HG03045 (cell line): ENCODE data around the gene C5orf15.

Experiments
- ATAC-seq: cut with Tn5 transposase; IDR thresholded peaks from one replicate; pipeline ENCODE4 v1.9.1; 2021; ENCODE audit warnings: mild to moderate bottlenecking, moderate library complexity; ENCODE audit not compliant: unreplicated experiment

The C5orf15 gene

GRCh38 chr5:133925866-133926488, 42.4 kb downstream of the C5orf15 start:
- no peak for ATAC-seq

GRCh38 chr5:133925269-133925668, 43.2 kb downstream of the C5orf15 start:
- ATAC-seq = no peak

- ATAC-seq = no peak
Measured at GRCh38 chr5:133924221-133924920, 44.1 kb downstream of the C5orf15 start.

GRCh38 chr5:133921979-133922378, 46.4 kb downstream of the C5orf15 start:
- ATAC-seq = no peak

- ATAC-seq = no peak
Measured at GRCh38 chr5:133921069-133921468, 47.4 kb downstream of the C5orf15 start.

GRCh38 chr5:133919148-133920136, 49.0 kb downstream of the C5orf15 start:
- ATAC-seq = no peak

- ATAC-seq = no peak
Measured at GRCh38 chr5:133918731-133919130, 49.7 kb downstream of the C5orf15 start.

- no peak for ATAC-seq
Measured at GRCh38 chr5:133918316-133918715, 50.1 kb downstream of the C5orf15 start.

GRCh38 chr5:133917785-133918184, 50.6 kb downstream of the C5orf15 start:
- ATAC-seq = no peak

- no peak for ATAC-seq
Measured at GRCh38 chr5:133916914-133917313, 51.5 kb downstream of the C5orf15 start.

GRCh38 chr5:133916479-133916878, 51.9 kb downstream of the C5orf15 start:
- ATAC-seq = no peak

GRCh38 chr5:133914434-133914833, 54.0 kb downstream of the C5orf15 start:
- no peak for ATAC-seq

GRCh38 chr5:133913413-133914155, 54.8 kb downstream of the C5orf15 start:
- ATAC-seq = no peak

GRCh38 chr5:133912951-133913350, 55.5 kb downstream of the C5orf15 start:
- no peak for ATAC-seq

- no peak for ATAC-seq
Measured at GRCh38 chr5:133910571-133910970, 57.9 kb downstream of the C5orf15 start.

- no peak for ATAC-seq
Measured at GRCh38 chr5:133909603-133910002, 58.8 kb downstream of the C5orf15 start.

- ATAC-seq = no peak
Measured at GRCh38 chr5:133907075-133907474, 61.4 kb downstream of the C5orf15 start.

- no peak for ATAC-seq
Measured at GRCh38 chr5:133906303-133906702, 62.1 kb downstream of the C5orf15 start.
